Measurements from ENCODE around the gene SDK1.

DNA sequence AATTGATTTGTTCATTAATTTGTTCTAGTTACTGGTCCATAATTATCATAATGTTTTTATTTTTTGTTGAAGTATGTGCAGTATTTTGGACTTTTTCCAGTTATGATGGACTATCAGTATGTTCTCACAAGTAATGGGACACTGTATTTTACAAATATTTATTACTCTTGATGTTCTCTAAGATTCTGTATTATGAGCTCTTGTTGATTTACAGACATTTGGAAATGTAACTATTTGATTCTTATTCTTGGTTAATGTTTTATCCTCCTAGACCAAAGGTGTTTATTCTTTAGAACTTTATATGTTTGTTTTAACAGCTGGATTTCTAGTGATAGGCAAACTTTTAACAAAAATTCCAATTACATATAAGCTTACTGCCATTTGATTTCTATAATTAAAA is 200.6 kb downstream of the SDK1 start:
- TF ChIP-seq CTCF (IDR thresholded peaks at IDR 0.05) (no peak), POLR2AphosphoS5 (IDR thresholded peaks at IDR 0.05) (no peak)
